Thoracic aorta (tissue), 2 donors: Measurements from ENCODE around the gene ZNF831. TPM values are rescaled to one million over a fixed set of nuclear protein-coding genes. Genes with fewer than 3 reads are reported as not detected.

Experiments
- ATAC-seq: fragments of 150-250 bp; one replicate; pipeline ENCODE4 v1.8.0; 2017; ENCODE audit warnings: low read depth; ENCODE audit not compliant: insufficient number of reproducible peaks, low FRiP score
- DNase-seq: peaks from one replicate; pipeline ENCODE4 v3.0.0-alpha.2; 2020; ENCODE audit warnings: low spot score
- H3K27ac ChIP-seq, 2 donors: fragments of 200-600 bp; sonication (generic); 1 replicate in 1 of 2; 2 replicates in 1 of 2; pipeline ENCODE4 v1.5.1; 2016; ENCODE audit warnings: mild to moderate bottlenecking in 2 of 2, moderate library complexity in 2 of 2
- H3K27me3 ChIP-seq: fragments of 200-600 bp; sonication (generic); replicated peaks from 2 replicates; pipeline ENCODE4 v1.6.0; 2016; ENCODE audit warnings: mild to moderate bottlenecking; ENCODE audit not compliant: insufficient read depth
- H3K36me3 ChIP-seq: fragments of 200-600 bp; sonication (generic); one replicate; pipeline ENCODE4 v1.5.1; 2016
- H3K4me1 ChIP-seq, 2 donors: fragments of 200-600 bp; sonication (generic); 1 replicate in 1 of 2; 2 replicates in 1 of 2; pipeline versions ENCODE4 v1.5.1 to v1.6.0; 2016; ENCODE audit warnings: low read depth in 2 of 2, mild to moderate bottlenecking in 1 of 2; ENCODE audit not compliant: control insufficient read depth in 1 of 2
- H3K4me3 ChIP-seq: fragments of 200-600 bp; sonication (generic); 2 replicates; pipeline ENCODE4 v1.5.1; 2016; ENCODE audit warnings: mild to moderate bottlenecking
- H3K9me3 ChIP-seq: fragments of 200-600 bp; sonication (generic); 2 replicates; pipeline ENCODE4 v1.5.1; 2016
- CTCF ChIP-seq: fragments of 200-600 bp; sonication (generic); IDR thresholded peaks from one replicate; pipeline ENCODE4 v1.5.1; 2019; ENCODE audit warnings: antibody characterized with exemption
- total RNA-seq, 2 donors: library from RNA; depleted of rRNA; stranded (reverse); fragments of >200 nt; gene quantifications; one replicate each; pipeline versions ENCODE4 v1.1.0 to v1.2.3, GENCODE V29; 2016

ZNF831 gene
- total RNA-seq, 2 donors from 2014 or later = 1.1 to 1.3 TPM

- TF ChIP-seq CTCF = peak; percentile 94
- Histone ChIP-seq H3K36me3 (no peaks in the 10 kb centered on the region), H3K9me3 (no peaks in the 10 kb centered on the region), H3K4me1 (peaks cover 16 to 28% of the 10 kb centered on the region in 2 donors), H3K27ac (no peak overlapping the region), H3K27me3 (no peaks in the 10 kb centered on the region), H3K4me3 (peak overlapping the region; percentile 74)
- ATAC-seq (no peak), DNase-seq (no peak)
These were observed 58.9 kb downstream of the ZNF831 start for GRCh38 chr20:59222253-59223181.

GRCh38 chr20:59223182-59223601 is 59.6 kb downstream of the ZNF831 start:
- peak overlapping the region; percentile 74 for H3K4me3 ChIP-seq
- ATAC-seq (no peak), DNase-seq (no peak)
- H3K4me1 ChIP-seq = peaks cover 16 to 28% of the 10 kb centered on the region in 2 donors
- H3K9me3 ChIP-seq = no peaks in the 10 kb centered on the region
- H3K27me3 ChIP-seq = no peaks in the 10 kb centered on the region
- TF ChIP-seq CTCF = no peak
- H3K27ac ChIP-seq = no peak overlapping the region
- no peaks in the 10 kb centered on the region for H3K36me3 ChIP-seq

GRCh38 chr20:59223750-59224149 is 60.1 kb downstream of the ZNF831 start:
- no peak overlapping the region for H3K4me3 ChIP-seq
- DNase-seq = no peak

GRCh38 chr20:59224236-59224635 is 60.6 kb downstream of the ZNF831 start:
- no peaks in the 10 kb centered on the region for H3K9me3 ChIP-seq
- no peaks in the 10 kb centered on the region for H3K36me3 ChIP-seq
- peaks cover 16 to 28% of the 10 kb centered on the region in 2 donors for H3K4me1 ChIP-seq
- no peak for DNase-seq
- TF ChIP-seq CTCF = no peak
- H3K27ac ChIP-seq = no peak overlapping the region
- ATAC-seq = no peak
- H3K4me3 ChIP-seq = no peak overlapping the region
- H3K27me3 ChIP-seq = no peaks in the 10 kb centered on the region

More at GRCh38 chr20:59223750-59224149, 60.1 kb downstream of the ZNF831 start:
- Histone ChIP-seq H3K27ac (no peak overlapping the region), H3K27me3 (no peaks in the 10 kb centered on the region), H3K9me3 (no peaks in the 10 kb centered on the region), H3K4me1 (peaks cover 16 to 28% of the 10 kb centered on the region in 2 donors), H3K36me3 (no peaks in the 10 kb centered on the region)
- no peak for TF ChIP-seq CTCF
- no peak for ATAC-seq

GRCh38 chr20:59230385-59230784 is 66.8 kb downstream of the ZNF831 start:
- DNase-seq = no peak
- no peak for ATAC-seq
- H3K4me1 ChIP-seq = no peaks in the 10 kb centered on the region

More at GRCh38 chr20:59230385-59230784, 66.8 kb downstream of the ZNF831 start:
- Histone ChIP-seq H3K27ac (no peak overlapping the region), H3K27me3 (no peaks in the 10 kb centered on the region), H3K9me3 (no peaks in the 10 kb centered on the region), H3K36me3 (no peaks in the 10 kb centered on the region), H3K4me3 (no peak overlapping the region)
- TF ChIP-seq CTCF = no peak
